Measurements from ENCODE around the gene CEP295NL.
A peak's percentile ranks its signal among the peaks of the same experiment; 100 is the strongest.

The CEP295NL gene

DNA sequence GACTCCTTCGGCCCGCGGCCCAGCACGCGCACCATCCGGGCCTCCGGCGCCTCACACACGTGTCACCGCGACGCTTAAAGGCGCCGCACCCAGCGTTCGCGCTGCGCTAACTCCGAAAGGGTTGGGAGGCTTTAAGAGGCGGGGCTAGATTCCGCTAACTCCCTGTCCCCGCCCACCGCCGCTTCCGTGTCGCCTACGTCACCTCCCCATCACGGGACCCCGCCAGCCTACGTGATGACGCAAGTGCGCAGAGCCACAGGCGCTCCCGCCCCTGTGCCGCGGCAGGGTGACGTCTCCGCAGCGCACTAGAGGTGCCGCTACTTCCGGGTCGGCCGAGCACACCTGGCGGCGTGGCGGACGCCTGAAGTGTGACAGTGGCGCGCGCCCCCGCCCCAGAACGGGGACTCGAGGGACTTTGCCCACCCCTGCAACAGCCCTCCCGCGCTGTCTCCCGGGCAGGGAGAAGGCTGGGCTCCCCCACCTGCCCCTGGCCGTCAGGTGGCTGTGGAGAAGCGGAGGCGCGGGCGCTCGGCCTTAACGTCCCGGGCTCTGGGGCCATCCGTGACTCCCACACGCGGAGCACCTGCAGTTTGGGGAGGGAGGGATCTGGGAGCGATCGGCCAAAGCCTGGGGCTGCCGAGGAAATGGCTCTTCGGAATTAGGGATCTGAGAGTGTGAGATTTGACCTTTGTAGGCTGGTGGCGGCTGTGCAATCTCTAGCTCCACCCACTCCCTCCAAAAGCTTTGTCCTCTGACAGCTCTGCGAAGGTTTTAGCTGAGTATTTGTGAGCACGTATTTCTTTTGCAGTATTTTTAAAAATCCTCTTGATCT is 62.0 kb downstream of the CEP295NL start, which contains the start of gene USP36:
Gene USP36 (minus strand): TSS at position 35 of the 832 bp plus-strand sequence. CDS start 4,451 bp downstream, outside the sequence.
- DNase-seq (ENCODE audit: low read depth): peak; percentile 98

More for the DNA sequence above, 62.0 kb downstream of the CEP295NL start, which contains the start of gene USP36:
- H3K4me3 ChIP-seq (ENCODE audit: low read depth, low read length): peak within 1 kb of the TSS; percentile 84
- TF ChIP-seq, protein P1, sequence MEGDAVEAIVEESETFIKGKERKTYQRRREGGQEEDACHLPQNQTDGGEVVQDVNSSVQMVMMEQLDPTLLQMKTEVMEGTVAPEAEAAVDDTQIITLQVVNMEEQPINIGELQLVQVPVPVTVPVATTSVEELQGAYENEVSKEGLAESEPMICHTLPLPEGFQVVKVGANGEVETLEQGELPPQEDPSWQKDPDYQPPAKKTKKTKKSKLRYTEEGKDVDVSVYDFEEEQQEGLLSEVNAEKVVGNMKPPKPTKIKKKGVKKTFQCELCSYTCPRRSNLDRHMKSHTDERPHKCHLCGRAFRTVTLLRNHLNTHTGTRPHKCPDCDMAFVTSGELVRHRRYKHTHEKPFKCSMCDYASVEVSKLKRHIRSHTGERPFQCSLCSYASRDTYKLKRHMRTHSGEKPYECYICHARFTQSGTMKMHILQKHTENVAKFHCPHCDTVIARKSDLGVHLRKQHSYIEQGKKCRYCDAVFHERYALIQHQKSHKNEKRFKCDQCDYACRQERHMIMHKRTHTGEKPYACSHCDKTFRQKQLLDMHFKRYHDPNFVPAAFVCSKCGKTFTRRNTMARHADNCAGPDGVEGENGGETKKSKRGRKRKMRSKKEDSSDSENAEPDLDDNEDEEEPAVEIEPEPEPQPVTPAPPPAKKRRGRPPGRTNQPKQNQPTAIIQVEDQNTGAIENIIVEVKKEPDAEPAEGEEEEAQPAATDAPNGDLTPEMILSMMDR (IDR thresholded peaks at IDR 0.05; ENCODE audit: control insufficient read depth, extremely low read depth, insufficient read depth): no peak
